GM12873 (cell line): ENCODE data around the gene ARHGEF10L.

ENCODE experiments used
- TF ChIP-seq, protein P1 (sequence below): IDR thresholded peaks from 2 replicates; pipeline ENCODE4 v1.5.1; 2012; ENCODE audit warnings: low read depth, mild to moderate bottlenecking, moderate library complexity, low read length, control low read depth; ENCODE audit not compliant: insufficient read depth; ENCODE audit errors: missing control alignments

The ARHGEF10L gene

GRCh38 chr1:17549384-17549783, 9.9 kb downstream of the ARHGEF10L start:
- TF ChIP-seq, protein P1, sequence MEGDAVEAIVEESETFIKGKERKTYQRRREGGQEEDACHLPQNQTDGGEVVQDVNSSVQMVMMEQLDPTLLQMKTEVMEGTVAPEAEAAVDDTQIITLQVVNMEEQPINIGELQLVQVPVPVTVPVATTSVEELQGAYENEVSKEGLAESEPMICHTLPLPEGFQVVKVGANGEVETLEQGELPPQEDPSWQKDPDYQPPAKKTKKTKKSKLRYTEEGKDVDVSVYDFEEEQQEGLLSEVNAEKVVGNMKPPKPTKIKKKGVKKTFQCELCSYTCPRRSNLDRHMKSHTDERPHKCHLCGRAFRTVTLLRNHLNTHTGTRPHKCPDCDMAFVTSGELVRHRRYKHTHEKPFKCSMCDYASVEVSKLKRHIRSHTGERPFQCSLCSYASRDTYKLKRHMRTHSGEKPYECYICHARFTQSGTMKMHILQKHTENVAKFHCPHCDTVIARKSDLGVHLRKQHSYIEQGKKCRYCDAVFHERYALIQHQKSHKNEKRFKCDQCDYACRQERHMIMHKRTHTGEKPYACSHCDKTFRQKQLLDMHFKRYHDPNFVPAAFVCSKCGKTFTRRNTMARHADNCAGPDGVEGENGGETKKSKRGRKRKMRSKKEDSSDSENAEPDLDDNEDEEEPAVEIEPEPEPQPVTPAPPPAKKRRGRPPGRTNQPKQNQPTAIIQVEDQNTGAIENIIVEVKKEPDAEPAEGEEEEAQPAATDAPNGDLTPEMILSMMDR = no peak

DNA sequence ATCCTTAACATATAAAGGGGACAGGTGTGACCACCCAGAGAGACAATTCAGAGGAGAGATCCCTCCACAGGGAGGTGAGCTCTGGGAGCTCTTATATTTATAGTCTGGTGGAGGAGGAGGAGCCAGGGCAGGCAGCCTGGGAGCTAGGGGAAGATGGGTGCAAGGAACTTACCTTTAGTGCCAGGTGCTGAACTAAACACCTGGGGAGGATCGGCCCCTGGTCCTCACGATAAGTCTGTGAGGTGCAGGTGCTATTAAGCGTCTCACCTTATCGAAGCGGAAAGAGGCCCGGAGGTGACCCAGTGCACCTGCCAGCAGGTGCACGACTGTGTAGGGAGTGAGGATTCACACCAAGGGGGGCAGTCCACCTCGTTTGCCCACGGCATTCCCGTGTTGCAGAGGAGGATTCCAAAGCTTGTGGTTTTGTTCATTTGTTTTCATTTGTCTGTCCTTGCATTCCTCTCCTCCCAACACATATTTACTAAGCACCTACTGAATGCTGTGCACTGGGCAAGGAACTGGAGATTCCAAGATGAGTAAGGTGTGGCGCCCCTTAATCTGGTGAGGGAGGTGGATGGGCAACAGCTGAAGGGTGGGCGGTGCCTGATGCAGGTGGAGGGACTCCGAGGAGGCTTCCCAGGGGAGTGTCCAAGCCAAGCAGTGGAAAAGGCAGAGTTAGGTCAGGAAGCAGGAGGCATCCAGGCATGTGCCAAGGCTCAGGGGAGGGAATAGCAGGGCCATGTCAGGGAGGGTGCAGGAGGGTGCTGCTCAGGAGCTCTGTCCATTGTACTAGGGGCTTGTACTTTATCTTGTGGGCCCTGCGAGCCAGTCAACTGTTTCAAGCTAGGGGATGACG, 11.5 kb downstream of the ARHGEF10L start:
- TF ChIP-seq, protein P1 = no peak

GRCh38 chr1:17551755-17552234, 12.3 kb downstream of the ARHGEF10L start:
- TF ChIP-seq, protein P1 = no peak

DNA sequence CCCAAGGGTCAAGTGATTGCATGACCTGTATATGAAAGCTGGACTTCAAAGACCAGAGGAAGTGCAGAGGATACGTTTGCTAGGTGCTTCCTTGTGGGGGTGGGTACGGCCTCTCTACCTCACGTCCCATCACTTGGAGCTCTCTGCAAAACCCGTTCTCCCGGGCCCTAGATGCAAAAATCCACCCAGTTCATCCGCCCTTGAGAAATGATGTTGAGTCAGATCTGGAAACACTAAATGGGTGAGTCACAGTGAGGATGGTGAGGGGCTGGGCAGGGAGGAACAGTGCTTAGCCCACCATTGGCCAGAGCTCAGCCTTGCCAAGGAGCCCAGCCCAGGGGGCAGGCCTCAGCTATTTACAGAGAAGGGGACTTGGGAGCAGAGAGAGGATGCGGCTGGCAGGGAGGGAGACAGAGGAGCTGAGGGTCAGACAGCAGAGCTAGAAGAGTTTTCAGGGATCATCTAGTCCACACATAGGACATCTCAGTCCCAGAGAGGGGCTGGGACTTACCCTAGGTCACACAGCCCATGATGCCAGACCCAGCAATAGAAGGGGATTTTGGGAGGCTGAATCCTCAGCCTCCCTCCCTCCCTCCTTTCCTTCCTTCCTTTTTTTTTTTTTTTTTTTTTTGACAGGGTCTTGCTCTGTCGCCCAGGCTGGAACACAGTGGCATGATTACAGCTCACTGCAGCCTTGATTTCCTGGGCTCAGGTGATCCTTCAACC, 14.6 kb downstream of the ARHGEF10L start:
- TF ChIP-seq, protein P1 = no peak

DNA sequence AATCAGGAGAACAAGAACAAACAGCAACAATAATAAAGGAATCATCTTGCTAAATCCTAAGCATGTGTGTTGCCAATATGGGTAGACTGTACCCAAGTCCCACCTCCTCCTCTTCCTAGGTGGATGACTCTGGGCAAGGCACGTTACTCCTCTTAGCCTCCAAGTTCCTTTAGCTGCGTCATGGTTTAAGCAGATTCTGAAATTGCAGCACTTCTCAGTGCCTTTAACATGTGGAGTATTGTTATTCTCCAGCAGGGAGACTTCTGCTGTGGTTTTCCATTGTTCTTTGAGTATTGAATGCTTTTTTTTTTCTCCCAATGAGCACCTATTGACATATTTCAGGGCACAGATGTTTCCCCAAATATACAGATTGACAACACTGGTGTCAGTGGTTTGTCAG, 15.5 kb downstream of the ARHGEF10L start:
- TF ChIP-seq, protein P1 = no peak

DNA sequence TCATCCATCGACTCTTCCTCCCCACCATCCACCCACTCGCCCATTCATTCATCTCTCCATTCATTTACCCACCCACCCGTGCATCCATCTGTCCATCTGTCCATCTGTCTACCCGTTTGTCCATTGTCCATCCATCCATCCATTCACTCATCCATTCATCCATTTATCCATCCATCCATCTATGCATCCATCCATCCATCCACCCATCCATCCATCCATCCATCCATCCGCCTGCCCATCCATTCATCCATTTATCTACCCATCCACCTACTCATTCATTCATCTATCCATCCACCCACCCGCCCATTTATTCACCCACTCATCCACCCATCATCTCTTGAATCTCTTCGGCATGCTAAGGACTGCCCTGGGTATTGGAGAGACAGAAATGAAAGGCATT, 18.5 kb downstream of the ARHGEF10L start:
- TF ChIP-seq, protein P1 = no peak

DNA sequence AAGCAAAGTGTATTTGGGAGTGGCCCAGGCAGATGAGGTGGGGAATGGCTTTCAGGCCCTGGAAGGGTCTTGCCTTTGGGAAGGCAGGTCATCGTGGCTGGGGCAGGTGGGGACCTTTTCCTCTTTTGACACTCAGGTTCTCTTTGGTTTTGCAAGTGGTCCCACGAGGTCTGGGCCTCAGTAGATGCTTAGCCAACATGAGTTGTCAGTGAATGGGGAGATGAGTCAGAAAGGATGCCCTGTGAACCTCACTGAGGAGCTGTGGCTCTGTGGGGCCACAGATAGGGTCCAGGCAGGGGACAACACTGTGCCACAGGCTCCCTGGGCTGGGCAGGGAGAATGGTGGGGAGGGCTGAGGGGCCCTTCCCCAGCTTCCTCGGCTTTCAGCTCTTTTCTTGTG, 19.0 kb downstream of the ARHGEF10L start:
- TF ChIP-seq, protein P1 = no peak
